Cerebellar cortex (tissue), 1 donor: ENCODE measurements around the gene KLK4.

Experiments used
- DNase-seq: peaks from one replicate; pipeline ENCODE4 v3.0.0-alpha.2; 2015; ENCODE audit warnings: low spot score

KLK4 gene

GRCh38 chr19:50911206-50912101 lies at the start of gene KLK4:
KLK4 (minus strand) TSS chr19:50911395; CDS start chr19:50910738, 657 bp downstream.
- no peak for DNase-seq

- no peak for DNase-seq
Observed at GRCh38 chr19:50959731-50960500, 48.7 kb upstream of the KLK4 start.

GRCh38 chr19:50957587-50957986 lies 46.4 kb upstream of the KLK4 start:
- DNase-seq: no peak

GRCh38 chr19:50952910-50953309 lies 41.7 kb upstream of the KLK4 start, which contains the start of gene KLK5:
KLK5 (minus strand) TSS chr19:50953038; CDS start chr19:50952657, 381 bp downstream.
- DNase-seq: no peak

GRCh38 chr19:50949861-50950260 lies 38.7 kb upstream of the KLK4 start:
- no peak for DNase-seq

- DNase-seq: no peak
Observed at GRCh38 chr19:50947123-50947522, 35.9 kb upstream of the KLK4 start.

GRCh38 chr19:50944795-50945194 lies 33.6 kb upstream of the KLK4 start:
- DNase-seq: no peak

- DNase-seq: no peak
Observed at GRCh38 chr19:50943074-50943828, 32.1 kb upstream of the KLK4 start.

- no peak for DNase-seq
Observed at GRCh38 chr19:50939596-50939995, 28.4 kb upstream of the KLK4 start.

GRCh38 chr19:50933640-50934039 lies 22.4 kb upstream of the KLK4 start:
- no peak for DNase-seq

GRCh38 chr19:50932690-50933083 lies 21.5 kb upstream of the KLK4 start:
- DNase-seq: no peak

- no peak for DNase-seq
Observed at GRCh38 chr19:50932018-50932689, 21.0 kb upstream of the KLK4 start.

- DNase-seq: no peak
Observed at GRCh38 chr19:50931023-50931422, 19.8 kb upstream of the KLK4 start.

GRCh38 chr19:50928831-50929230 lies 17.6 kb upstream of the KLK4 start:
- no peak for DNase-seq

GRCh38 chr19:50926144-50926543 lies 14.9 kb upstream of the KLK4 start:
- DNase-seq: no peak

- DNase-seq: no peak
Observed at GRCh38 chr19:50925734-50926133, 14.5 kb upstream of the KLK4 start.

- no peak for DNase-seq
Observed at GRCh38 chr19:50924586-50924985, 13.4 kb upstream of the KLK4 start.

- peak; percentile 85 for DNase-seq
Observed at GRCh38 chr19:50922317-50922853, 11.2 kb upstream of the KLK4 start.

- no peak for DNase-seq
Observed at GRCh38 chr19:50921426-50922316, 10.5 kb upstream of the KLK4 start.

GRCh38 chr19:50916069-50916468 lies 4.9 kb upstream of the KLK4 start:
- no peak for DNase-seq
